Endodermal cell (in vitro differentiated cells): ENCODE measurements around the gene PARG. TPM values are rescaled to one million over a fixed set of nuclear protein-coding genes. Genes with fewer than 3 reads are reported as not detected.
A peak's percentile ranks its signal among the peaks of the same experiment; 100 is the strongest.
"Not testable (repeated sequence)": the region's sequence is repeated elsewhere in the genome, so short reads cannot be mapped to it uniquely, and the experiment has no call there.

Experiments
- DNase-seq: peaks from one replicate; pipeline ENCODE4 v3.0.0-alpha.2; 2017
- H3K27ac ChIP-seq: 2 replicates; pipeline ENCODE4 v1.5.1; 2013; ENCODE audit warnings: mild to moderate bottlenecking, low read depth, low read length, moderate library complexity
- H3K27me3 ChIP-seq: 2 replicates; pipeline ENCODE4 v1.6.1; 2013; ENCODE audit warnings: mild to moderate bottlenecking, low read length, moderate library complexity; ENCODE audit not compliant: insufficient read depth, control insufficient read depth, poor library complexity, severe bottlenecking
- H3K36me3 ChIP-seq: 2 replicates; pipeline ENCODE4 v1.7.0; 2013; ENCODE audit warnings: mild to moderate bottlenecking, low read length, moderate library complexity; ENCODE audit not compliant: control insufficient read depth, insufficient read depth
- H3K4me1 ChIP-seq: one replicate; pipeline ENCODE4 v1.7.0; 2013; ENCODE audit warnings: low read length; ENCODE audit not compliant: control insufficient read depth, insufficient read depth
- H3K4me3 ChIP-seq: 2 replicates; pipeline ENCODE4 v1.5.1; 2013; ENCODE audit warnings: mild to moderate bottlenecking, low read length, moderate library complexity
- H3K9ac ChIP-seq: 2 replicates; pipeline ENCODE4 v1.6.1; 2013; ENCODE audit warnings: mild to moderate bottlenecking, low read length, moderate library complexity; ENCODE audit not compliant: poor library complexity, severe bottlenecking; ENCODE audit errors: extremely low read depth
- H3K9me3 ChIP-seq: 2 replicates; pipeline ENCODE4 v1.6.1; 2013; ENCODE audit warnings: mild to moderate bottlenecking, low read length, moderate library complexity; ENCODE audit not compliant: control insufficient read depth
- H3K27ac Mint-ChIP-seq: 2 replicates; pipeline ENCODE4 v1.8.0; 2020; ENCODE audit warnings: mixed read lengths
- H3K27me3 Mint-ChIP-seq: 2 replicates; pipeline ENCODE4 v1.8.0; 2021; ENCODE audit warnings: mild to moderate bottlenecking, mixed read lengths; ENCODE audit not compliant: insufficient read depth
- H3K36me3 Mint-ChIP-seq: 2 replicates; pipeline ENCODE4 v1.8.0; 2020; ENCODE audit warnings: low read depth, mixed read lengths
- H3K4me1 Mint-ChIP-seq: 2 replicates; pipeline ENCODE4 v1.8.0; 2020; ENCODE audit warnings: mixed read lengths
- H3K4me3 Mint-ChIP-seq: 2 replicates; pipeline ENCODE4 v1.8.0; 2020; ENCODE audit warnings: mild to moderate bottlenecking, moderate library complexity, mixed read lengths
- H3K9me3 Mint-ChIP-seq: 2 replicates; pipeline ENCODE4 v1.8.0; 2020; ENCODE audit warnings: mild to moderate bottlenecking, mixed read lengths
- WGBS, 2 experiments: methylation state at CpG; one replicate each; pipeline versions ENCODE4 v1.1.5 to v1.1.7; 2013; ENCODE audit warnings: missing lambda C conversion rate in 2 of 2, mixed read lengths in 1 of 2; ENCODE audit not compliant: insufficient coverage in 1 of 2, insufficient read length in 1 of 2; 5-methylcytosine and 5-hydroxymethylcytosine counted together
- long read RNA-seq, 4 experiments: library from polyadenylated mRNA in 2 of 4; library from RNA in 1 of 4; library from capped mRNA in 1 of 4; stranded (forward) in 3 of 4; unstranded in 1 of 4; transcript quantifications; one replicate each; pipeline ENCODE4 v2.0.0, GENCODE V29; 2020 to 2021; ENCODE audit warnings: inconsistent platforms in 1 of 4
- polyA plus RNA-seq, 2 experiments: library from polyadenylated mRNA; stranded (reverse); fragments of 50-300 nt; gene quantifications; one replicate each; pipeline ENCODE4 v1.2.3, GENCODE V29; 2013
- total RNA-seq, 2 donors: library from RNA; stranded (reverse); fragmentation: NEBNext Ultra II Directional in 1 of 2; extraction: Animal tissue kit (Norgen Biotek cat#: 25700) in 1 of 2; gene quantifications; 2 replicates in 1 of 2; 3 replicates in 1 of 2; pipeline ENCODE4 v1.2.1, GENCODE V29; 2021
- TF ChIP-seq, protein P1 (sequence below): fragments of 200-600 bp; sonication (generic); conservative IDR thresholded peaks from 2 replicates; pipeline ENCODE4 v1.5.0; 2021; ENCODE audit warnings: antibody characterized with exemption, mild to moderate bottlenecking

Gene PARG
- 10 to 100 TPM; 66.3 to 67.4 TPM for total RNA-seq
- 29.3 TPM for polyA plus RNA-seq (2013, experiment 1 of 2)
- polyA plus RNA-seq (2013, experiment 2 of 2): 28.3 TPM
- long read RNA-seq, experiment 1, partial matches to known transcripts: 7 of 17 reads
- long read RNA-seq, experiment 1, other reads (novel, unspliced or antisense): 10 of 17 reads
- long read RNA-seq, experiment 2, partial matches to known transcripts: 16 of 121 reads
- long read RNA-seq, experiment 2, other reads (novel, unspliced or antisense): 105 of 121 reads
- long read RNA-seq, experiment 3, partial matches to known transcripts: 20 of 270 reads
- long read RNA-seq, experiment 3, other reads (novel, unspliced or antisense): 250 of 270 reads
- long read RNA-seq, experiment 4, partial matches to known transcripts: 10 of 16 reads
- long read RNA-seq, experiment 4, other reads (novel, unspliced or antisense): 6 of 16 reads

DNA sequence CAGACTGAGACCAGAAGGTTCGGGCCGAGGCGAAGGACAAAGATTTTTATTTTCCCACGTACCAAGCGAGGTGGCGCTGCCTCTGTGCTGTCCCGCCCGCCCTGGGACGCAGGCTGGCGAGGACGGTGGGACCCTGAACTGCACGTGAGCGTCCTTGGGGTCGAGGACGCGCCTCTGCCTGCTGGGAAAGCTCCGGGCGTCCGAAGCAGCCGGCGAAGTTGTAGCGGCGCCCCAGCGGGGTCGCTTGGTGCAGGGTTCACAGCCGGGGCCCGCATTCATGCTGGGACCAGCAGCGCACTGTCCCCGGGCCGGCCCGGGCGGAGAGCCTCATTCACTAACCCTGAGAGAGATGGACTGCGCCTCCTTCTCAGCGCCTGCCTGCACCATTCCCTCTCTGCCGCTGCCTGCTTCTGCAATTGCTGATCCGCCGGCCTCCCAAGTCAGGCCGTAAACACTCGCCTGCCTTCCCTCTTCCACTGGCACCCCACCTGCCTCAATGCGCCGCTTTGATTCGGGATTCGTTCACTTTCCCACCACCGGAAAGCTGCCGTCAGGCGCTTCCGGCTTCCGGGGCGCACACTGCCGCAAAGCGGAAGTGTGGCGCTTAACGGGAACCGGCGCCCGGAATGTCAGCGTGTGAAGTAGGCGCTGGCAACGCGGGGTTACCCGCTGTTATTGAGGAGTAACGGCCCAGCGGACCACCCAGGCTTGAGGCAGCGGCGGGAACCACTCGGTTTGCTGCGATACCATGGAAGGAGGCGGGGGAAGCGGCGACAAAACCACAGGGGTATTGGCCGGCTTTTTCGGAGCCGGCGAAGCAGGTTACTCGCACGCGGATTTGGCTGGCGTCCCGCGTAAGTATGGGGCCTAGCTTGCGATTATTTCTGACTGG lies at the start of gene PARG, which contains the start of gene TIMM23B:
Gene PARG, minus strand, starts transcription at position 581 of the 892 bp plus-strand sequence. Its CDS starts 302 bp downstream, at position 279.
Gene TIMM23B, plus strand, starts transcription at position 607 of the 892 bp plus-strand sequence. Its CDS starts 142 bp downstream, at position 749.
- H3K36me3 ChIP-seq, H3K27me3 Mint-ChIP-seq, H3K9me3 Mint-ChIP-seq, H3K9me3 ChIP-seq, H3K4me1 ChIP-seq, H3K27me3 ChIP-seq: not testable (repeated sequence)
- Histone ChIP-seq H3K27ac (peak within 1 kb of the TSS; percentile 44), H3K9ac (peak within 1 kb of the TSS; percentile 94), H3K4me3 (peak within 1 kb of the TSS; percentile 98)
- TF ChIP-seq, protein P1, sequence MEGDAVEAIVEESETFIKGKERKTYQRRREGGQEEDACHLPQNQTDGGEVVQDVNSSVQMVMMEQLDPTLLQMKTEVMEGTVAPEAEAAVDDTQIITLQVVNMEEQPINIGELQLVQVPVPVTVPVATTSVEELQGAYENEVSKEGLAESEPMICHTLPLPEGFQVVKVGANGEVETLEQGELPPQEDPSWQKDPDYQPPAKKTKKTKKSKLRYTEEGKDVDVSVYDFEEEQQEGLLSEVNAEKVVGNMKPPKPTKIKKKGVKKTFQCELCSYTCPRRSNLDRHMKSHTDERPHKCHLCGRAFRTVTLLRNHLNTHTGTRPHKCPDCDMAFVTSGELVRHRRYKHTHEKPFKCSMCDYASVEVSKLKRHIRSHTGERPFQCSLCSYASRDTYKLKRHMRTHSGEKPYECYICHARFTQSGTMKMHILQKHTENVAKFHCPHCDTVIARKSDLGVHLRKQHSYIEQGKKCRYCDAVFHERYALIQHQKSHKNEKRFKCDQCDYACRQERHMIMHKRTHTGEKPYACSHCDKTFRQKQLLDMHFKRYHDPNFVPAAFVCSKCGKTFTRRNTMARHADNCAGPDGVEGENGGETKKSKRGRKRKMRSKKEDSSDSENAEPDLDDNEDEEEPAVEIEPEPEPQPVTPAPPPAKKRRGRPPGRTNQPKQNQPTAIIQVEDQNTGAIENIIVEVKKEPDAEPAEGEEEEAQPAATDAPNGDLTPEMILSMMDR: peak; percentile 42
- H3K36me3 Mint-ChIP-seq: peaks cover 12% of the 10 kb centered on the region
- peak; percentile 93 for DNase-seq
- peak within 1 kb of the TSS; percentile 98 for H3K4me3 Mint-ChIP-seq
- H3K4me1 Mint-ChIP-seq: peaks cover 18% of the 10 kb centered on the region
- peak within 1 kb of the TSS; percentile 99 for H3K27ac Mint-ChIP-seq
- 0% methylated on average over 19 to 81 of the region's 81 CpGs for WGBS, 2 experiments

DNA sequence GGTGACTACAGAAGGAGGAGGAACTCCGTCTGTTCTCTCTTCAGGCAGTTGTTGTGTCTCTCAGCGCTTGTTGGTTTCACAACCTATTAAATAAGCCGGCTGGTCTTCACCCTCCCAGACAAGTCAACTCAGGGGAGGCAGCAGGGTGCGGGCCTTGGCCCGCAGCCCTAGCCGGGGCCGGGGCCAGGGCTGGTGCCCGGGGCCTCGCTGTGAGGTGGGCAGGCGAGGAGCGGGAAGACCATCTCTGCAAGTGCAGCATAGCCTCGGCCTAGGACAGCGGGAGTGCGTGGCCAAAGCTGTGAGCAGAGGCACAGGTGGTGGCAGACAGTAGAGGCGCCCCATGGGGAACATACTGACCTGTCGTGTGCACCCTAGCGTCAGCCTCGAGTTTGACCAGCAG lies 46.5 kb upstream of the PARG start, which contains the start of gene AGAP6:
Gene AGAP6, plus strand, starts transcription at position 31 of the 400 bp plus-strand sequence. Its CDS starts 310 bp downstream, at position 341.
- not testable (repeated sequence) for H3K36me3 Mint-ChIP-seq, H3K4me1 ChIP-seq, H3K27me3 ChIP-seq, H3K4me3 Mint-ChIP-seq, H3K36me3 ChIP-seq, H3K4me3 ChIP-seq, H3K9me3 ChIP-seq, H3K27ac Mint-ChIP-seq, H3K27me3 Mint-ChIP-seq, H3K9ac ChIP-seq, DNase-seq, H3K27ac ChIP-seq, H3K9me3 Mint-ChIP-seq, H3K4me1 Mint-ChIP-seq
- 94% methylated on average over 11 of the region's 18 CpGs; no CpG with 5 or more reads in 1 of the 2 experiments for WGBS, 2 experiments

DNA sequence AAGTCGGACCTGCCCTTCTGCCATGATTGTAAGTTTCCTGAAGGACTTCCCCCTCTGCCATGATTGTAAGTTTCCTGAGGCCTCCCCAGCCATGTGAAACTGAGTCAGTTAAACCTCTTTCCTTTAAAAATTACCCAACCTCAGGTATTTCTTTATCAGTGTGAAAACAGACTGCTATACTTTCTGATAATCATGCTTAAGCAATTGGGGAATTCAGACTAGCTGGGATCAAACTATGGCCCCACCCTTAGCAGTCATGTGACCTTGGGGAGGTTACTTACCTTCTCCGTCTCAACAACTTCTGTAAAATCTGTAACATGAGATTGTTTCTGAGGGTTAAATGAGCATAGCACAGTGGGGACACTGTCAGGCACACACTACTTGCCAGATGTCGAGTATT lies 45.4 kb upstream of the PARG start:
- not testable (repeated sequence) for H3K4me3 ChIP-seq, H3K27me3 Mint-ChIP-seq, H3K4me1 ChIP-seq, H3K36me3 Mint-ChIP-seq, H3K27ac Mint-ChIP-seq, H3K9me3 Mint-ChIP-seq, H3K4me3 Mint-ChIP-seq, H3K4me1 Mint-ChIP-seq, H3K36me3 ChIP-seq, DNase-seq, H3K9me3 ChIP-seq, H3K27me3 ChIP-seq, H3K9ac ChIP-seq, H3K27ac ChIP-seq
- WGBS, 2 experiments: 83 to 93% methylated on average over 1 to 3 of the region's 3 CpGs

DNA sequence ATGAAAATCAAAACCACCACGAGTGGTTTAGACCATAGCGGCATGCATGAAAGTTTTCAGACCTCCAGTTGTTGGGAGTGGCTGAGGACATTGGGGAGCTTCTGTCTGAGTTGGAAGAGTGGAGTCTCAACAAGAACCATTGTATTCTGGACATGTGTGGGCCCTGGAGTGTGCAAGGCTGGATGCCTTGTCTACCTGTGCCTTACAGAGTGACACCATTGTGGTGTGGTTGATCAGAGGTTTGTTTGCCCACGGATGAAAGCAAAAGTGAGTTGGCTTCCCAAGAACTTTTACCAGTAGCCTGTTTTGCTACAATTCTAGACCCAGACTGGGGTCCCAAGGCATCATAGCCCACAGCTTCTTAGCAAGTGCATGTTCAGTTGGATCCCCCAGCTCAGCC lies 35.9 kb upstream of the PARG start:
- not testable (repeated sequence) for DNase-seq, H3K4me3 ChIP-seq, H3K4me1 ChIP-seq, H3K9ac ChIP-seq, H3K4me1 Mint-ChIP-seq, H3K27me3 ChIP-seq, H3K9me3 Mint-ChIP-seq, H3K9me3 ChIP-seq, H3K27ac Mint-ChIP-seq, H3K36me3 ChIP-seq, H3K27me3 Mint-ChIP-seq, H3K4me3 Mint-ChIP-seq, H3K27ac ChIP-seq
- 93% methylated on average over 3 of the region's 3 CpGs; no CpG with 5 or more reads in 1 of the 2 experiments for WGBS, 2 experiments
- H3K36me3 Mint-ChIP-seq: peaks cover 12% of the 10 kb centered on the region

DNA sequence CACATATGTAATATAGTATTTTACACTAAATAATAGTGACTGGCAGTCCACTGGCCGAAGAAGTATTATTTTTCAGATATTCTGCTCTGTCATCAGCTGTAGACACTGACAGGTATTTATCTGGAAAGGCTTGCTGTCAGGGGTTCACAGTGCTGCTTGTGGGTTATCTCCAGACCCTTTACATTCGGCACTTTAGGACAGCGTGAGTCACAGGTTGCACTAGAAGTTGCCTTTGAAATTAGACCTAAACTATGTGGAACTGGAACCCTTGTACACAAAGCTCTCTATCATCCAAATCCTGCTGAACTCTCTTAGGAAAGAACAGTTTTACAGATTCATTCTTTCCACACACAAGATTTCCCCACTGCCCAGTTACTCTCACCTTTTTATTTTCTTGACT lies 30.3 kb upstream of the PARG start:
- DNase-seq, H3K27ac Mint-ChIP-seq: not testable (repeated sequence)

DNA sequence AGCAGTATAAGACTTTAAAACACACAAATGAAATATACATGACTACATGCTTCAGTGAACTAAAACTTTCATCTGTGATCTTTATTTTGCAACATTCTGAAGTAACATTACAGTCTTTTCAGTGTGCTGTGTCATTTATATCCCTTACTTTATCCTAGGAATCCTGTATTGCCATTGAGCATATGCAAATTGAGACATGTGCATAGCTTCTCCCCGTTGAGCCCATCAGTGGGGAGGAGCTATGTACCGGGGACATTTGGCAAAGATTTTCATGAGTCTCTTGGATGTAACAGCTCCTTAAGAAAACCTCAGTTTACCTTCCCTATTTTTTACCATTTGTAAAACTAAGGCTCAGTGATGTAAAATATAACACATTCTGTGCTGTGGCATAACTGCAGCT lies 29.6 kb upstream of the PARG start:
- not testable (repeated sequence) for H3K9me3 Mint-ChIP-seq, H3K27ac Mint-ChIP-seq, H3K9ac ChIP-seq, H3K27ac ChIP-seq, H3K27me3 Mint-ChIP-seq, H3K27me3 ChIP-seq, H3K36me3 ChIP-seq, H3K4me3 ChIP-seq, DNase-seq, H3K4me1 Mint-ChIP-seq, H3K4me1 ChIP-seq, H3K4me3 Mint-ChIP-seq, H3K9me3 ChIP-seq
- peaks cover 23% of the 10 kb centered on the region for H3K36me3 Mint-ChIP-seq
- no CpG with 5 or more reads among the region's 2 CpGs for WGBS, 2 experiments

More for the DNA sequence above, 30.3 kb upstream of the PARG start:
- not testable (repeated sequence) for H3K27me3 ChIP-seq, H3K4me3 Mint-ChIP-seq, H3K9me3 ChIP-seq, H3K27me3 Mint-ChIP-seq, H3K4me1 ChIP-seq, H3K36me3 ChIP-seq, H3K9ac ChIP-seq, H3K4me3 ChIP-seq, H3K4me1 Mint-ChIP-seq, H3K9me3 Mint-ChIP-seq, H3K27ac ChIP-seq
- peaks cover 23% of the 10 kb centered on the region for H3K36me3 Mint-ChIP-seq
- 100% methylated on average over 2 of the region's 3 CpGs; no CpG with 5 or more reads in 1 of the 2 experiments for WGBS, 2 experiments
